HG03571 (cell line): Measurements from ENCODE around the gene ACTN4.

Source experiments
- ATAC-seq: cut with Tn5 transposase; IDR thresholded peaks from one replicate; pipeline ENCODE4 v1.9.1; 2021; ENCODE audit not compliant: unreplicated experiment

ACTN4 gene

GRCh38 chr19:38693380-38694223 lies 46.2 kb downstream of the ACTN4 start:
- ATAC-seq, result no peak

DNA sequence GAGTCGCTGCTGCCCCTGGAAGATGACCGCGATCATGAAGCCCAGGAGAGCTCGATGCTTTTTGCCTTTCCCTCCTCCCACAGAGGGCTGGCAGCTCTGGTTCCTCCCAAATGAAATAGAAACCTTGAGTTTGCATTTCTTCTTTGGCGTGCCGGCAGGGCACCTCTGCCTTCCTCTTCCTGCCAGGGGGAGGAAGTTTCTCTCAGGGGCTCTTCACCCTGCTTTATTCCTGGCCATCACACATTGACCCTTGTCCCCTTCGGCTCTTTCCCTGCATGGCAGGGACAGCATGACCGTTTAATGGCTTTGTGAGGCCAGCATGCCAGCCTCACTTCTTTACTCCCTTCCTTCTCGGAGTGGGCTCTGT lies 47.9 kb downstream of the ACTN4 start:
- no peak for ATAC-seq

- no peak for ATAC-seq
These were observed 48.6 kb downstream of the ACTN4 start for GRCh38 chr19:38695832-38696728.

DNA sequence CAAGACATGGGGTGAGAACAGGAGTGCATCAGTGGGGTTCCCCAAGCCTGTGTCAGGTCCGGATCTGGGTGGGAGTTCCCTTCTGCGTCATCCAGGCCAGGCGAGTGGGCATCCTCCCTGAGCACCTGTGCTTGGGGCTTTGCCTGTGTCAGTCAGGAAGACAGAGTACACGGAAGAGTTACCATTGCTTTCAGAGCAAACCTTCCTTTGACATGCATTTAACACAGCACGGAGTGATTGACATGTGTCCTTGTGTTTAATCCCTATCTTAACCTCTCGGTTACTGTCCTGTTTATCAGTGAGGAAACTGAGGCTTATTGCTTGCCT lies 49.2 kb downstream of the ACTN4 start:
- no peak for ATAC-seq

DNA sequence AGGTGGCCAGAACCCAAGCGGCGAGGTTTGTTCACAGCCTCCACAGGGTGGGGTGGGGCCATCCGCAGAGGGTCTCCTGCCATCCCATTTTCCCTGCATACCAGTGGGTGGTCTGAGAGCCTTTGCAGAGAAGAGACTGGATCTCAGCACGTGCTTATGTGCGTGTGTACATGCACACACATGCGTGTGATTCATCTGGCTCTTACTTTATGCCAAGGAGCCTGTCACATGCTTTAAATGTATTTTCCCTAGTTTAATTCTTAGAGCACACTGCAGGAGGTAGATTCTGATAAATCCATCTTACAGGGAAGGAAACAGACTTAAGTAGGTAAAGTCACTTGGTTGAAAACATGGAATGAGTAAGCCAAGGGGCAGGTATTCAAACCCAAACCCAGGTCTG lies 49.7 kb downstream of the ACTN4 start:
- no peak for ATAC-seq

GRCh38 chr19:38697641-38698071 lies 50.2 kb downstream of the ACTN4 start:
- ATAC-seq, result no peak

DNA sequence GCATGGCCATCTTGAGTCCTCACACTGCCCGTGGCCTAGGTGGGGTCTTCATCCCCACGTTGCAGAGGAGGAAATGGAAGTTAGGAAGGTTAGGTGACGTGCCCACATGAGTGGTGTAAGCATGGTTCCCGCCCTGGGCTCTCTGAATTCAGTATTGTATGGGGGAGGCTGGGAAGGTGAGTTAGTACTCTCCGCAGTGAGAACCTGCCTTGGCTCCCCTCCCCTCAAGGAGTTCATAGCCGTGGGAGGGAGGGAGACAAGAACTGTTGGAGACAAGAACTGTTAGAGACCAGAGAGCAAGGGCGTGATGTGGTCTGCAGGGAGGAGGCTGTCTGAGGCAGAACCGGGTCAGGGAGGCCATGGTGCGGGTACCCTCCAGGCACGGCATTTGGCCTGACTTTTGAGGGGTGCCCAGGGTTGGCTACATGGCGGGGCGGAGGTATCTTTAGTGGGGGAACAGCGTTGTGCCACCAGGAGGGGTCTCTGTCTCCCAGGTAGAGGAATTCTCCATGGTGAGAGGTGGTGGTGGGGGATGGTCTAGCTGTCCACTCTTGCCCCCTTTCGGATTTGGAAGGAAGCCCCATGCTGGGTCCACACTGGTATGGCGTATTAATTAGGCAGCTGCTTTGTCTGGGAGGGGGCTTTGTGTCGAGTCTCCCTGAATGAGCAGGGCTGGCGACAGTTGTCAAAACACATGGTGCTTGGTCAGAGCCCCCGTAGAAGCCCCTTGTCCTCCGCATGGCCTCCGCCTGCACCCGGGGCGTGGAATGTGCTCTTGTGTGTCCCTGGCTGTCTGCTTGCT lies 51.0 kb downstream of the ACTN4 start:
- no peak for ATAC-seq

DNA sequence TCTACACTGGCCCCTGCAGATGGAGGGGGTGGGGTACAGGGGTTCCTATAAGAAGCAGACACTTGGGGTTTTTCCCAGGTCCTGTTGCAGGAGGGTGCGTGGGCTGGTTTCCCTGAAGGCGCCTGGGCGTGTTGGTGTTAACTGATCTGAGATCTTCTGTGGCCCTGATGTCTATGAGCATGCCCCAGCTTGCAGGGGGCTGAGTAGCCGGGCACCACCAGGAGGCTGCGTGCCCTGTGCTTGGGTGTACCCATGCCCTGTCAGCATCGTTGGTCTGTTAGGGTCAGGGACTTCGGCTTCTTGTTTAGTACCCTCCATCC lies 51.5 kb downstream of the ACTN4 start:
- ATAC-seq, result no peak

DNA sequence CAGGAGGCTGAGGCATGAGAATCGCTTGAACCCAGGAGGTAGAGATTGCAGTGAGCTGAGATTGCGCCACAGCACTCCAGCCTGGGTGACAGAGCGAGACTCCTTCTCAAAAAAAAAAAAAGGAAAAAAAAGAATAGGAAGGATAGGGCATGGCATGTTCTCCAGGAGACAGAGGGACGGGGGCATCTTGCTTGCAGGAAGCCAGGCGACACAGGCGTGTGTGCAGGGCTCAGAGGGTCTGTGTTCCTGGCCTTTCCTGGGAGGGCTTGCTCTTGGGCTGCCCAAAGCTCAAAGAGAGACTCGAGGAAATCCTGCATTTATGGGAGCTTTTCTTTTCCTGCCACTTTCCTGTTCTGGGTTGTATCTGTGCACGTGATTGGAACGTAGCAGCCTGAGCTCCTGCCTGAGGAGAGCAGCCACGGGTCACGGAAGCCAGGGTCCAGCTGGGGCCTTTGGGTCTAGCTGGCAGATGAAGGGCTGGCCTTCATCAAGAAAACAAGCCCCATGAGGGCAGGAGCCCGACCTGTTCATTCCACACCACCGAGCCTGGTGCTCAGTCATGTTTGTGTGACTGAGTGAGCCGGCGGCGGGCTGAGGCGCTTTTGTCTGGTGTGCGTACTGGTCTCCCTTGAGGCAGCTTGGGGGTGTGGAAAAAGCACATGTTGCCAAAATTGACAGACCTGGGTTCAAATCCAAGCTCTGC lies 52.3 kb downstream of the ACTN4 start:
- no peak for ATAC-seq

GRCh38 chr19:38700350-38700901 lies 53.0 kb downstream of the ACTN4 start:
- no peak for ATAC-seq

DNA sequence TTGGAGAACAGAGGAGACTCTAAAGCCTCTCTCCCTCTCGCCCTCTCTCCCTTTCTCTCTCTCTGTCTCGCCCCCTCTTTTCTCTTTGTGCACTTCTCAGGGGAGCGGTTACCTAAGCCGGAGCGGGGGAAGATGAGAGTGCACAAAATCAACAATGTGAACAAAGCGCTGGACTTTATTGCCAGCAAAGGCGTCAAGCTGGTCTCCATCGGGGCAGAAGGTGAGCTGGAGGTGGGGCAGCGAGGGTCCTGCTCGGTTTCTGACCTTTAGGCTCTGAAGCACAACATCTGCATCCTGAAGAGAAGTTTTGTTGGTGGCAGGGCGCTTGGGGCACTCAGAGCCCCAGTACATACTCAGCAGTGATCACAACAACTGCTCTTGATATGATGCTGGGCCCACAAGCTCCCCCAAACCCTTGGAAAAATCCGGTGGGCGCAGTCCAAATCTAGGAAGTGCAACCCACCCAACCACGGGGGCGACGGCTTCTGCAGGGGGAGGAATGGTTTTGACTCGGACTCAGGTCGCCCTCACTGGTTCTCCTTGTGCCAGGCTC lies 53.5 kb downstream of the ACTN4 start:
- no peak for ATAC-seq

DNA sequence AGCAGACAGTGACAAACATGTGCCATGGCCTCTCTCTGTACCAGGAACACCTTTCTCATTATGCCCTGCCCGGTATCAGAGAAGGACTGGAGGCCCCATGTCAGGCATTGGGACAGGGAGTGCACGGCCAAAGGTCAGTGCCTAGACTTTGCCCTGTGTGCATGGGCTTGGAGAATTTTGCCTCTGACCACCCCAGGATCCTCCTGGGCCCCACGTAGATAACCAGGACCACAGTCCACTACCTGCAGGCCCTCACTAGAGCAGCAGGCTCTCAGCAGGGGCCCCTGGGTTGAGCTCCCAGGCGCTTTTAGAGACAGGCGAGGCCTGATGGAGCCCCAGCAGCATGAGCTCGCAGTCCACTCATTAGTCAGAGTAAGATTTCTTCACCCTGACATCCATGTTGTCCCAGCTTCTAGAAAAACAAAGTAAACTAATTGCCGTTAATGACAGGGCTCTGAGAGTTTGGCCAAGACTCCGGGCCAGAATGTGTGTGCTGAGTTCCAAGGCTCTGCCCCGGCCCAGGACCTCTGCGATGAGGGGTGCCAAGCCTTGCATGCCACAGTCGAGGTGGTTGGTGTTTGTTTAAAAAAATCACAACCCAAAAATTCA lies 54.1 kb downstream of the ACTN4 start:
- ATAC-seq, result no peak

GRCh38 chr19:38702278-38702677 lies 54.8 kb downstream of the ACTN4 start:
- ATAC-seq, result no peak

DNA sequence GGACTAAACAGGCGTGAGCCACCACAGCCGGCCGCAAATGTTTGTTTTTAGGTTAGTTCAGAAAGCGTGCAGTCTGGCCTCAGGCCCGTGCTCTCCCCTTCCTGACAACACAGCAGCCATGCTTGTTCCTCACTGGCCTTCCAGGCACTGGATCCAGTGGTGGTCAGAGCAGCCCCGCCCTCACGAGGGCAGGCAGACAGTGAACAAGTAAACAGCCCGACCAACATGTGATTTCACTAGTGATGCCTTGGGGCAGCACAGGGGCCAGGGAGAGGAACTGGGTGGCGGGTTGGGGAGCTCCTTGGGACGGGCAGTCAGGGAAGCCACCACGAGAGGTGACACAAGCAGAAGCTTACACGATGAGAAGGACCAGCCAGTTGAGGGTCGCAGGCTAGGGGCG lies 56.1 kb downstream of the ACTN4 start:
- no peak for ATAC-seq

DNA sequence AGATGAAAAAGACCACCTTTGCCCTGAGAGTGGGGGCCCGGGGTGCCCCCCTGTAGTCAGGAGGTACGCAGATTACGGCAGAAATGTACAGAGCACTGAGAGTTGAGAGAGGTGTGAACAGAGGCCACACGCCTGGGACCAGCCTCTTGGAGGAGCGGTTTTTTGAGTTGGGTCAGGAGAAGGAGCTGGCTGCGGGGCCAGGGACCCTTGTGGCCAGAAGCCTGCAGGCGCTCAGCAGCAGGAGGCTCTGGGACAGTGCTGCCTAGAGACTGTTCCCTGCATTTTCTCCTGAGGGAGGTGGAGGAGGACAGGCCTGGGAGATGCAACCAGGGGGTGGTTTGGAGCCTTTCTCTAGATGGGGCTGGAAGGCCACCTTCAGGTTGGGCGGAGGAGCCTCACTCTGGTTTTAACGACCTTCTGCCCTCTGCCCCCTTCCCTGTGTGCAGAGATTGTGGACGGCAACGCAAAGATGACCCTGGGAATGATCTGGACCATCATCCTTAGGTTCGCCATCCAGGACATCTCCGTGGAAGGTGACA lies 57.1 kb downstream of the ACTN4 start:
- no peak for ATAC-seq

- no peak for ATAC-seq
These were observed 58.0 kb downstream of the ACTN4 start for GRCh38 chr19:38705197-38706019.

GRCh38 chr19:38706792-38707511 lies 59.5 kb downstream of the ACTN4 start:
- no peak for ATAC-seq

DNA sequence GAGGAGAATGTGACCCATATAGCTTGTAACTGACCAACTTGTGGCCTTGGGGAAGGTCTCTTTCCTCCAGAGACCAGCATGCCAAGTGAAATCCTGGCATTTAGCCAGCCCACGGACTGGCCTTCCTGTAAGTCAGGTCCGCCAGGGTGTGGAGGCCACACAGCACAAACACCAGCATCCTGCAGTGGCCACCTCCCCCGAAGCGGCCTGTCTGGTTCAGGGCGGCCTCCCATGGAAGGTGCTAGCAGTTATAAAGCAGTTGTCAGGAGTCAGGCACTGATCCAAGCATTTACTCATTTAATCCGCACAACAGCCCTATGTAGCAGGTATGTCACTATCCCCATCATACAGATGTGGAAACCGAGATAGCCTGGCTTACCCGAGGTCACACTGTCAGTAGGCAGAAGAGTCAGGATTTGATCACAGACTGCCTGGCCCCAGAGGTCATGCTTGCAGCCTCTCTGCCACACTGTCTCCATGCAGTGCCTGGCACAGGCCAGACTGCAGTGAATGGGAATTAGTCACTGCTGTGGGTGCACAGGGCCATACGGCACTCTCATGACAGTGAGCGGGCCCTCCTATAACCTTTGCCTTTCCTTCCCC lies 60.2 kb downstream of the ACTN4 start:
- no peak for ATAC-seq
